ENCODE data around the gene ALPK1.

ALPK1 gene

DNA sequence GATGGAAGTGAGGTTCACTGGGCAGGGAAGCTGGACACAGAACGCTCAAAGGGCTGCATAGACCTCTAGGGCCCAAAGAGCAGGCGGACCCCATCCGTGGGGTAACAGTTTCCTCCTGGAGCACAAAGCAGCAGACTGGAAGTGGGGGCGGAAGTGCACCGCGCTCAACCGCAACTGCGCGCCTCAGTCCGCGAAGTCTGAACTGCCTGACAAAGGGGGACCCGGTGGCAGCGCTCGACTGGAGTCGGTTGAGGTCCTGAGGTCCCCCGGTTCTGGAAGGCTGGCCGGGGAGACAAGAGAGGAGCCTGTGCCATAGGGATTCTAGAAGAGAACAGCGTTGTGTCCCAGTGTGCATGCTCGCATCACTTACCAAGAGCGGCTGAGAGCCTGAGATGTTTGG, 58.5 kb downstream of the ALPK1 start:
- intact Hi-C loops (cut with DNase I; ENCODE audit: low total_unique reads) = no loop called here
- no peak for DNase-seq
- no peak for TF ChIP-seq CTCF (IDR thresholded peaks at IDR 0.05)
- Histone ChIP-seq H3K9me3 (peaks cover 0 to 2% (median under 1%) of the 10 kb centered on the region in 3 donors), H3K4me3 (no peak overlapping the region), H3K27ac (no peak overlapping the region), H3K36me3 (peaks cover 6 to 33% (median 27%) of the 10 kb centered on the region in 3 donors), H3K27me3 (no peaks in the 10 kb centered on the region), H3K4me1 (no peaks in the 10 kb centered on the region)

DNA sequence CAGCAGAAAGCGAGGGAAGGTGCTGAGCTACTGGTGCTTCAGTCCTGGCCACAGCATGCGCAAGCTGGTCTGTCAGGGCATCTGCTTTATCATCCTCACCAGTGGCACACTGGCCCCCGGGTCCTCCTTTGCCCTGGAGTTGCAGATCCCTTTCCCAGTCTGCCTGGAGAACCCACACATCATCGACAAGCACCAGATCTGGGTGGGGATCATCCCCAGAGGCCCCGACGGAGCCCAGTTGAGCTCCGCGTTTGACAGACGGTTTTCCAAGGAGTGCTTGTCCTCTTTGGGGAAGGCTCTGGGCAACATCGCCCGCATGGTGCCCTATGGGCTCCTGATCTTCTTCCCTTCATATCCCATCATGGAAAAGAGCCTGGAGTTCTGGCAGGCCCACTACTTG, 60.3 kb downstream of the ALPK1 start:
- Histone ChIP-seq H3K27ac (no peak overlapping the region), H3K27me3 (no peaks in the 10 kb centered on the region), H3K4me1 (no peaks in the 10 kb centered on the region), H3K4me3 (no peak overlapping the region), H3K36me3 (peaks cover 17 to 42% (median 39%) of the 10 kb centered on the region in 3 donors), H3K9me3 (peaks cover 0 to 17% (median 7%) of the 10 kb centered on the region in 3 donors)
- no peak for DNase-seq
- TF ChIP-seq CTCF (IDR thresholded peaks at IDR 0.05) = no peak
- intact Hi-C loops (cut with DNase I; ENCODE audit: low total_unique reads) = no loop called here

DNA sequence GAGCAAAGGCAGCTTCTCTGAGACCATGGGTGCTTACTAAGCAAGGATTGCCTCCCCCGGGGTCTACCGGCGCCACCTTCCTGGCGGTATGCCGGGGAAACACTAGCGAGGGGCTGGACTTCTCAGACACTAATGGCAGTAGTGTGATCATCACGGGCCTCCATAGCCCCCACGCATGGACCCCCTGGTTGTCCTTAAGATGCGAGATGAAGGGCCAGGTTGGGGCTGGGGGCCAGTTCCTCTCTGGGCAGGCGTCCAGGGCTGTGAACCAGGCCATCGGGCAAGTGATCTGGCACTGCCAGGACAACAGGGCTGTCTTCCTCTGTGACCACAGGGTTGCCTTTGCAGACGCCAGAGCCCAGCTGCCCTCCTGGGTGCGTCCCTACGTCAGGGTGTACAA, 60.7 kb downstream of the ALPK1 start:
- no peak overlapping the region for H3K4me3 ChIP-seq
- H3K36me3 ChIP-seq = peaks cover 17 to 42% (median 39%) of the 10 kb centered on the region in 3 donors
- no peak for DNase-seq
- no peaks in the 10 kb centered on the region for H3K4me1 ChIP-seq
- H3K9me3 ChIP-seq = peaks cover 0 to 22% (median 10%) of the 10 kb centered on the region in 3 donors
- H3K27ac ChIP-seq = no peak overlapping the region
- TF ChIP-seq CTCF (IDR thresholded peaks at IDR 0.05) = no peak
- intact Hi-C loops (cut with DNase I; ENCODE audit: low total_unique reads) = no loop called here
- no peaks in the 10 kb centered on the region for H3K27me3 ChIP-seq

- peak in 1 of 2 donors; percentile 53 for DNase-seq
- Histone ChIP-seq H3K36me3 (peaks cover 17 to 42% (median 39%) of the 10 kb centered on the region in 3 donors), H3K27me3 (no peaks in the 10 kb centered on the region), H3K4me3 (no peak overlapping the region), H3K27ac (no peak overlapping the region), H3K9me3 (peaks cover 0 to 22% (median 10%) of the 10 kb centered on the region in 3 donors), H3K4me1 (no peaks in the 10 kb centered on the region)
- TF ChIP-seq CTCF (IDR thresholded peaks at IDR 0.05) = no peak
- intact Hi-C loops (cut with DNase I; ENCODE audit: low total_unique reads) = no loop called here
Measured at GRCh38 chr4:112358415-112358814, 61.2 kb downstream of the ALPK1 start.

GRCh38 chr4:112358952-112359749, 62.0 kb downstream of the ALPK1 start:
- Histone ChIP-seq H3K27ac (no peak overlapping the region), H3K4me1 (no peaks in the 10 kb centered on the region), H3K4me3 (no peak overlapping the region), H3K36me3 (peaks cover 17 to 42% (median 39%) of the 10 kb centered on the region in 3 donors), H3K27me3 (no peaks in the 10 kb centered on the region), H3K9me3 (peaks cover 0 to 22% (median 10%) of the 10 kb centered on the region in 3 donors)
- intact Hi-C loops (cut with DNase I; ENCODE audit: low total_unique reads) = no loop called here
- TF ChIP-seq CTCF (IDR thresholded peaks at IDR 0.05) = no peak
- DNase-seq = peak in 1 of 2 donors; percentile 53

Data from tibial artery (tissue), 4 donors.